BJ (cell line): ENCODE measurements around the gene SHCBP1L. TPM values are rescaled to one million over a fixed set of nuclear protein-coding genes. Genes with fewer than 3 reads are reported as not detected.

Experiments used
- CTCF ChIA-PET: fragments of 350-600 bp; formaldehyde crosslinking; extraction: SDS; loops from one replicate; lab custom pipeline; 2021; ENCODE audit warnings: antibody characterized with exemption, inconsistent platforms; lab: Yijun Ruan, JAX
- POLR2A ChIA-PET: fragments of 300-600 bp; sonication (Branson Sonifier 250); formaldehyde crosslinking; extraction: SDS; loops from one replicate; lab custom pipeline; 2021; ENCODE audit warnings: antibody characterized with exemption; lab: Charles Lee
- DNase-seq: peaks from one replicate; pipeline ENCODE4 v3.0.0-alpha.2; 2011; ENCODE audit warnings: low read depth
- H3K27me3 ChIP-seq: 2 replicates; pipeline ENCODE4 v1.6.0; 2011; ENCODE audit warnings: low read length; ENCODE audit not compliant: control insufficient read depth, insufficient read depth
- H3K36me3 ChIP-seq: 2 replicates; pipeline ENCODE4 v1.5.1; 2011; ENCODE audit warnings: low read length; ENCODE audit not compliant: control insufficient read depth, insufficient read depth
- H3K4me3 ChIP-seq: 2 replicates; pipeline ENCODE4 v1.5.1; 2011; ENCODE audit warnings: low read depth, mild to moderate bottlenecking, control low read depth, low read length
- CTCF ChIP-seq: IDR thresholded peaks from 2 replicates; pipeline ENCODE4 v1.5.1; 2011; ENCODE audit warnings: low read depth, mild to moderate bottlenecking, control low read depth, inconsistent platforms, low read length, moderate library complexity; ENCODE audit not compliant: insufficient read depth
- polyA plus RNA-seq: library from polyadenylated mRNA; depleted of rRNA; stranded (reverse); fragments of >200 nt; gene quantifications from 2 replicates; pipeline ENCODE4 v1.2.3, GENCODE V29; 2011

The SHCBP1L gene
- polyA plus RNA-seq, 1 experiment, result not detected

GRCh38 chr1:182995894-182996293 is 42.9 kb upstream of the SHCBP1L start:
- ChIA-PET POLR2A (no interaction called here), CTCF (interaction anchor here (1.5 kb wide), 1 partner anchor 21 kb away, joined by 4 read pairs; no protein-coding TSS in a partner anchor)
- no peaks in the 10 kb centered on the region for H3K27me3 ChIP-seq
- H3K36me3 ChIP-seq, result no peaks in the 10 kb centered on the region
- H3K4me3 ChIP-seq, result no peak overlapping the region
- no peak for DNase-seq
- TF ChIP-seq CTCF, result no peak

- no peak for DNase-seq
- Histone ChIP-seq H3K27me3 (no peaks in the 10 kb centered on the region), H3K4me3 (no peak overlapping the region), H3K36me3 (no peaks in the 10 kb centered on the region)
- ChIA-PET POLR2A (no interaction called here), CTCF (no interaction called here)
- TF ChIP-seq CTCF, result no peak
These were observed 40.8 kb upstream of the SHCBP1L start for GRCh38 chr1:182993746-182994145.

DNA sequence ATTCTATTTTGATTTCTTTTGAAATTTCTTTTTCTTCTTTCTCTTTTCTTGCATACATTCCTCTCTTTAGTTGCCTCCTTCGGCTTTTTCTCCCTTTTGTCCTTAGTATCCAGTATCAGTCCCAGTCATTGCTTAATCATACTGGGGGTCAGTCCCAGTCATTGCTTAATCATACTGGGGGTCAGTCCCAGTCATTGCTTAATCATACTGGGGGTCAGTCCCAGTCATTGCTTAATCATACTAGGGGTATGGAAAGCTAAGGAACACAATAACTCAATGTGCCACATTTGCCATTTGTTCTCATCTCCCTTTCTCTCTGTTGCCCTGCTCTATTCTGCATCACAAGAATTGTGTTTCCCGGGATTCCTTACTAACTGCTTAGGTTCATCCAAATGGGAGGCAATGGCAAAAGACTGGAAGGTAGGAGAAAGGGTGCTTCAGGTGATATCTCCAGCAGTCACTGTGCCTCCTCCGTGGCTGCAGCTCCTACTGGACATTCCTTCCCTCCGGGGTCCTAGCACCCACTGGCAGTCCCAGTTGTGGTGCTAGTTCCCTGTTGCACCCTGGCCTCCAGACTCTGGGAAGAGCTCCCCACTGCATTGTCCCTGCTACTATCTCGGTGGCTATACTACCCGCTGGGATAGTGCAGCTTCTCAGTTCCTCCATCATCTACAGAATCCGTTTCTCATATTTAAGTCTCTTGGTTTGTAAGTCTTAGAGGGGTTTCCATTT is 37.6 kb upstream of the SHCBP1L start:
- Histone ChIP-seq H3K36me3 (no peaks in the 10 kb centered on the region), H3K27me3 (no peaks in the 10 kb centered on the region), H3K4me3 (no peak overlapping the region)
- ChIA-PET CTCF (interaction anchor here (0.5 to 1.4 kb wide), 2 partner anchors 28 to 137 kb away, joined by 3 read pairs; no protein-coding TSS in a partner anchor), POLR2A (no interaction called here)
- no peak for TF ChIP-seq CTCF
- peak; percentile 15 for DNase-seq

DNA sequence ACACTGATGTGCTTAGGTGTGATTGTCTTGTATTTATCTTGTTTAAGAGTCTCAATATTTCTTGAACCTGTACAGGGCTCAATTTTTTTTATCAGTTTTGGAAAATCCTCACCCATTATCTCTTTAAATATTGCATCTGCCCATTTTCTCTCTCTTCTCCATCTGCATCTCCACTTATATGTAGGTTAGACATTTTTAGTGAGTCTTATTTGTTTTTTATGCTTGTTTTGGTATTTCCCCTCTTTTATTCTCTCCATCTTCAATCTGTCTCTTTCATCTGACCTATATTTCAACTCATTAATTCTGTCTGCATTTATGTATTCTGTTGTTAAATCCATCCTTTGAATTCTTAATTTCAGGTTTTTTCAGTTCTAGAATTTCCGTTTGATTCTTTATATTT is 32.9 kb upstream of the SHCBP1L start:
- CTCF ChIA-PET, result no interaction called here
- Histone ChIP-seq H3K4me3 (no peak overlapping the region), H3K27me3 (no peaks in the 10 kb centered on the region), H3K36me3 (no peaks in the 10 kb centered on the region)
- POLR2A ChIA-PET, result no interaction called here
- no peak for DNase-seq
- TF ChIP-seq CTCF, result no peak

DNA sequence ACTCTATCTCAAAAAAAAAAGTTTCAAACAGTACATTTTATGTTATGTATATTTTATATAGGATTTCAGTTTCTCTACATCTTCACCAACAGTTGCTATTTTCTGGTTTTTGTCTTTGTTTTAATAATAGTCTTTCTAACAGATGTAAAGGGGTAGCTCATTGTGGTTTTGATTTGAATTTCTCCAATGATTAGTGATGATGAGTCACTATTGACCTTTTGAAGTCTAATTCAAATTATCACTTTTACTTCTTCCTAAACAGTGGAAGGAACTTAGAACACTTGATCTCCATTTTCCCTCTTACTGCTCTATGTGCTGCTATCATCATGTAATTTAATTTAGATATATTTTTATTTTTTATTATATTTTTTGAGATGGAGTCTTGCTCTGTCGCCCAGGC is 31.7 kb upstream of the SHCBP1L start:
- no peak for TF ChIP-seq CTCF
- DNase-seq, result no peak
- Histone ChIP-seq H3K4me3 (no peak overlapping the region), H3K27me3 (no peaks in the 10 kb centered on the region), H3K36me3 (no peaks in the 10 kb centered on the region)
- ChIA-PET POLR2A (no interaction called here), CTCF (no interaction called here)
